Cardiac fibroblast (primary cell): Measurements from ENCODE around the gene TENM4.

Source experiments
- DNase-seq, 2 donors: peaks; one replicate each; pipeline versions ENCODE4 v3.0.0 to v3.0.0-alpha.2; 2010; ENCODE audit warnings: low read depth in 2 of 2
- H3K4me3 ChIP-seq, 2 donors: replicated peaks in 1 of 2; 1 replicate in 1 of 2; 2 replicates in 1 of 2; pipeline ENCODE4 v1.5.1; 2011; ENCODE audit warnings: low read depth in 2 of 2, low read length in 2 of 2, mild to moderate bottlenecking in 2 of 2, moderate library complexity in 1 of 2
- CTCF ChIP-seq: IDR thresholded peaks from one replicate; pipeline ENCODE4 v1.5.1; 2011; ENCODE audit warnings: low read depth, mild to moderate bottlenecking, low read length, inconsistent platforms

TENM4 gene

GRCh38 chr11:79108851-79109250 is 332.0 kb downstream of the TENM4 start:
- no peak for TF ChIP-seq CTCF
- H3K4me3 ChIP-seq, result no peak overlapping the region
- no peak for DNase-seq

GRCh38 chr11:79102840-79103239 is 338.0 kb downstream of the TENM4 start:
- no peak for DNase-seq
- no peak for TF ChIP-seq CTCF
- H3K4me3 ChIP-seq, result no peak overlapping the region

GRCh38 chr11:79101656-79102055 is 339.2 kb downstream of the TENM4 start:
- H3K4me3 ChIP-seq, result no peak overlapping the region
- no peak for TF ChIP-seq CTCF
- no peak for DNase-seq

GRCh38 chr11:79100093-79100910 is 340.5 kb downstream of the TENM4 start:
- peak; percentile 64 to 77 for DNase-seq
- H3K4me3 ChIP-seq, result no peak overlapping the region
- peak; percentile 79 for TF ChIP-seq CTCF

GRCh38 chr11:79098146-79098545 is 342.7 kb downstream of the TENM4 start:
- DNase-seq, result no peak
- no peak for TF ChIP-seq CTCF
- H3K4me3 ChIP-seq, result no peak overlapping the region

GRCh38 chr11:79097246-79097875 is 343.5 kb downstream of the TENM4 start:
- DNase-seq, result peak in 1 of 2 donors; percentile 68
- TF ChIP-seq CTCF, result no peak
- H3K4me3 ChIP-seq, result no peak overlapping the region
